ENCODE measurements around the gene CHTOP. TPM values are rescaled to one million over a fixed set of nuclear protein-coding genes. Genes with fewer than 3 reads are reported as not detected.

Gene CHTOP
- 10 to 100 TPM; 39.1 to 64.1 (median 45.7) TPM for total RNA-seq

DNA sequence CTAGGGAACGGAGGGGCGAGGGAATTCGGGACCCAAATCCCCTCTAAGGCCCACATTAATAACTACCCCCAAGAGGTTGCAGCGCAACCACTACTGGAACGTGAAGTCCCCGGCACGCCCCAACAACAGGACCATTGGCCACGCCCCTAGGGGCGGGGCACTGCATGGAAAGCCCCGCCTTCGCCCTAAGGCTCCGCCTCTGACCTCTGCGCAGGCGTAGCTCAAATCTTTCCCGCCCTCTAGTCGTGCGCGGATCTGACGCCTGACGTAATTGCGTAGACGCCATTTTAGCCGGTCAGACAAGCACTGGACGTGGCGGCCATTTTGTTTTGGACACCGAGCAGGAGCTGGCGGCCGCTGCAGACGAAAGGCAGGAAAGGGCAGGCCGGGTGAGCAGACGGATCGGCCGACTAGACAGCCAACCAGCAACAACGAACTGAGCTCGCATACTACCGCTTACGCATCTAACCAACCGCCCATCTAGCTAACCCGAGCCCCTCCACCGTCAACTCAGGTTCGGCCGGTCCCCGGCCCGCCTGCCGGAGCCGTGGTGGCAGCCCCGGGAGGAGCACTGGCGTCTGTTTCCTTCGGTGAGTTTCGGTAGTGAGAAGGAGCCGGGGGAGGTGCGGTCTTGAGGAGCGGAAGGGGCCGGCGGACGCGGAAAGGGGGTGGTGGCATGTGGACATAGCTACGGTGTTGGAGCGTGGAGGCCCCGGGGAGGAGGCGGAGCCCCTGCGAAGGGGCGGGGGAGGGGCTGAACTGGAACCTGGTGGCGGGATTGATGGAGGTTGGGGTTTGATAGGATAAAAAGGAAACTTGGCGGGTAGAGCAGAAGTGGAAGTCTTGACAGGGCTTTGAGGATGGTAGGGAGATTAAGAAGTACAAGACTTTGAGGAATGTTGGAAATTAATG lies at the start of gene CHTOP:
Gene CHTOP, plus strand, starts transcription at position 313 of the 912 bp plus-strand sequence. CDS start 2,523 bp downstream, outside the sequence.
- TF ChIP-seq, protein P1, sequence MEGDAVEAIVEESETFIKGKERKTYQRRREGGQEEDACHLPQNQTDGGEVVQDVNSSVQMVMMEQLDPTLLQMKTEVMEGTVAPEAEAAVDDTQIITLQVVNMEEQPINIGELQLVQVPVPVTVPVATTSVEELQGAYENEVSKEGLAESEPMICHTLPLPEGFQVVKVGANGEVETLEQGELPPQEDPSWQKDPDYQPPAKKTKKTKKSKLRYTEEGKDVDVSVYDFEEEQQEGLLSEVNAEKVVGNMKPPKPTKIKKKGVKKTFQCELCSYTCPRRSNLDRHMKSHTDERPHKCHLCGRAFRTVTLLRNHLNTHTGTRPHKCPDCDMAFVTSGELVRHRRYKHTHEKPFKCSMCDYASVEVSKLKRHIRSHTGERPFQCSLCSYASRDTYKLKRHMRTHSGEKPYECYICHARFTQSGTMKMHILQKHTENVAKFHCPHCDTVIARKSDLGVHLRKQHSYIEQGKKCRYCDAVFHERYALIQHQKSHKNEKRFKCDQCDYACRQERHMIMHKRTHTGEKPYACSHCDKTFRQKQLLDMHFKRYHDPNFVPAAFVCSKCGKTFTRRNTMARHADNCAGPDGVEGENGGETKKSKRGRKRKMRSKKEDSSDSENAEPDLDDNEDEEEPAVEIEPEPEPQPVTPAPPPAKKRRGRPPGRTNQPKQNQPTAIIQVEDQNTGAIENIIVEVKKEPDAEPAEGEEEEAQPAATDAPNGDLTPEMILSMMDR (IDR thresholded peaks at IDR 0.05; ENCODE audit: low read depth) = no peak

- TF ChIP-seq, protein P1 (IDR thresholded peaks at IDR 0.05; ENCODE audit: low read depth) = no peak
Observed at GRCh38 chr1:153585006-153585405, 48.9 kb upstream of the CHTOP start.

- TF ChIP-seq, protein P1 (IDR thresholded peaks at IDR 0.05; ENCODE audit: low read depth) = no peak
Observed at GRCh38 chr1:153586347-153586746, 47.5 kb upstream of the CHTOP start.

DNA sequence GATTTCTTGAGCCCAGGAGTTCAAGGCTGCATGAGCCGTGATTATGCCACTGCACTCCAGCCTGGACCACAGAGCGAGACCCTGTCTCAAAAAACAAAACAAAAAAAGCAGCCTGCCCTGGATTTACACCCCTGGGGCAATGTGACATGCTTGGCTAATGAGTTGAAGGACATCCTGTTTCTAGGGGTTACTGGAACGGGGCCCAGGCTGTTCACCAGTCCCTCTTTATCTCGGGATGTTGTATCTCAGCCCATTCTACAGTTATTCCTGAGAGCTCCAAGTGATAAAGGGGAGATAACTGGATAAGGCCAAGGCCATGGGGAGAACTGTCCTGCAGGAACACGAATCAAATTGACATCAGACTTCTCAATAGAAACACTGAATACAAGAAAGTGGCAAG lies 46.6 kb upstream of the CHTOP start:
- TF ChIP-seq, protein P1 (IDR thresholded peaks at IDR 0.05; ENCODE audit: low read depth) = no peak

DNA sequence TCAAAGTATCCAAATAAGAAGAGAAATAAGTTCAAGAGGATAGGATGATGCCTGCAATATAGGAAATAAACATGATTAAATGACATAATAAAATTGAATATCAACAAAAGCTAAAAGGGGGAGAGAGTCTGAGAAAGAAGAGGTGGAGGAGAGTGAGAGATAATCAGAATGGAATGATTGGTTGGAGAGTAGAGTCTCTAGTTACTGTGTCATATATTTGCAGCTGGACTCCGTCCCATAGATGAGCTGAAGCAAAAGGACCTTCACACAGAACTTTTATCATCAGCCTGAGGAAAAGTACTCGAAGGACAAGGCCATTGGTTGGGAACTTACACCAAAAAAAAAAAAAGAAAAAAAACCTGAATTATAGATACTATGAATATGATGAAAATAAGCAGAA lies 45.4 kb upstream of the CHTOP start:
- TF ChIP-seq, protein P1 (IDR thresholded peaks at IDR 0.05; ENCODE audit: low read depth) = no peak

DNA sequence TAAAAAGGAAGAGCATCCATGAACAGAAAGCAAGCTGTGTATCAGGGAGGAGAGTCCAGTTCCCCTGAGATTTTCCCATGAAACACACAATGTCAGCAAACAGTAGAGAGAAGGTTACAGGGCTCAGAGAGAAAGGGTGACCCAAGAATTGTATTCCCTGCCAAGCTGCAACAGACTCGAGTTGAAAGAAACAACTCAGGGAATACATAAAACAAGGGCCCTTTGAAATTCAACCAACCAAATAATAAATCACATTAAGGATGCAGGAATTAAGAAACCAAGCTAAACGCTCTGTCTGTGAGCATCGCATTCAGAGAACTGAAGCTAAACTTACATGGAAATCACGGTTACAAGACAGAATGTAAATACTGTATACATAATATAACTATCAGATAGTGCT lies 41.1 kb upstream of the CHTOP start:
- TF ChIP-seq, protein P1 (IDR thresholded peaks at IDR 0.05; ENCODE audit: low read depth) = no peak

DNA sequence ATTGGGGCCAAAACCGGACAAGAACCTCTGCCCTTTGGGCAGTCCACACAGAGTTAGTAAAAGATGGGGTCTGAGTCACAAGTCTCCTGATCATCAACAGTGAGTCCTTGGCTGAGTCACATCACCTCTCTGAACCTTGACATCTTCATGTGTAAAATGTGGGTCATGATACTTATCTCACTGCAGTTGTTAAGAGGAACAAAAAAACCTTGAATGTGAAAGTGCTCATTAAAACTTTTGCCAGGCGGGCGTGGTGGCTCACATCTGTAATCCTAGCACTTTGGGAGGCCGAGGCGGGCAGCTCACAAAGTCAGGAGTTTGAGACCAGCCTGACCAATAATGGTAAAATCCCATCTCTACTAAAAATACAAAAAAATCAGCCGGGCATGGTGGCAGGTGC lies 36.7 kb upstream of the CHTOP start:
- TF ChIP-seq, protein P1 (IDR thresholded peaks at IDR 0.05; ENCODE audit: low read depth) = no peak
